Activated naive CD8-positive, alpha-beta T cell treated with anti-CD3 and anti-CD28 coated beads for 36 hours (primary cell): Measurements from ENCODE around the gene RCOR2. TPM values are rescaled to one million over a fixed set of nuclear protein-coding genes. Genes with fewer than 3 reads are reported as not detected.

ENCODE experiments used
- DNase-seq: peaks from one replicate; pipeline ENCODE4 v3.0.0; 2021
- H3K27ac Mint-ChIP-seq: one replicate; pipeline ENCODE4 v1.8.0; 2022; ENCODE audit warnings: mild to moderate bottlenecking, moderate library complexity, mixed read lengths
- H3K27me3 Mint-ChIP-seq: one replicate; pipeline ENCODE4 v1.8.0; 2022; ENCODE audit warnings: mild to moderate bottlenecking, mixed read lengths
- H3K36me3 Mint-ChIP-seq: one replicate; pipeline ENCODE4 v1.8.0; 2021; ENCODE audit warnings: mild to moderate bottlenecking, mixed read lengths
- H3K4me1 Mint-ChIP-seq: one replicate; pipeline ENCODE4 v1.8.0; 2021; ENCODE audit warnings: mixed read lengths
- H3K4me3 Mint-ChIP-seq: one replicate; pipeline ENCODE4 v1.8.0; 2022; ENCODE audit warnings: mild to moderate bottlenecking, moderate library complexity, mixed read lengths
- H3K9me3 Mint-ChIP-seq: one replicate; pipeline ENCODE4 v1.8.0; 2022; ENCODE audit warnings: mixed read lengths
- total RNA-seq, 2 experiments: library from RNA; stranded (reverse); gene quantifications; one replicate each; pipeline ENCODE4 v1.2.3, GENCODE V29; 2021

The RCOR2 gene
- total RNA-seq, 2 experiments from 2014 or later = 0.58 to 0.82 TPM

GRCh38 chr11:63883791-63884190 lies 33.2 kb downstream of the RCOR2 start:
- Mint-ChIP-seq H3K4me1 (peaks cover 76% of the 10 kb centered on the region), H3K4me3 (no peak overlapping the region), H3K36me3 (peaks cover 24% of the 10 kb centered on the region), H3K27ac (no peak overlapping the region), H3K27me3 (no peaks in the 10 kb centered on the region), H3K9me3 (no peaks in the 10 kb centered on the region)
- DNase-seq = no peak

- Mint-ChIP-seq H3K4me1 (peaks cover 76% of the 10 kb centered on the region), H3K9me3 (no peaks in the 10 kb centered on the region), H3K4me3 (no peak overlapping the region), H3K36me3 (peaks cover 32% of the 10 kb centered on the region), H3K27me3 (no peaks in the 10 kb centered on the region), H3K27ac (no peak overlapping the region)
- no peak for DNase-seq
Measured at GRCh38 chr11:63882555-63883242, 34.3 kb downstream of the RCOR2 start.

GRCh38 chr11:63880403-63880790 lies 36.6 kb downstream of the RCOR2 start:
- H3K9me3 Mint-ChIP-seq = no peaks in the 10 kb centered on the region
- no peak overlapping the region for H3K4me3 Mint-ChIP-seq
- no peak overlapping the region for H3K27ac Mint-ChIP-seq
- H3K36me3 Mint-ChIP-seq = peaks cover 34% of the 10 kb centered on the region
- H3K27me3 Mint-ChIP-seq = no peaks in the 10 kb centered on the region
- peaks cover 74% of the 10 kb centered on the region for H3K4me1 Mint-ChIP-seq
- no peak for DNase-seq

GRCh38 chr11:63879598-63880402 lies 37.2 kb downstream of the RCOR2 start:
- Mint-ChIP-seq H3K4me3 (no peak overlapping the region), H3K27me3 (no peaks in the 10 kb centered on the region), H3K36me3 (peaks cover 32% of the 10 kb centered on the region), H3K9me3 (no peaks in the 10 kb centered on the region), H3K27ac (no peak overlapping the region), H3K4me1 (peaks cover 75% of the 10 kb centered on the region)
- DNase-seq = no peak

- Mint-ChIP-seq H3K4me3 (no peak overlapping the region), H3K36me3 (peaks cover 32% of the 10 kb centered on the region), H3K9me3 (no peaks in the 10 kb centered on the region), H3K4me1 (peaks cover 72% of the 10 kb centered on the region), H3K27ac (peak overlapping the region; percentile 55), H3K27me3 (no peaks in the 10 kb centered on the region)
- DNase-seq = peak; percentile 22
Measured at GRCh38 chr11:63877658-63878241, 39.2 kb downstream of the RCOR2 start.

- DNase-seq = no peak
- Mint-ChIP-seq H3K9me3 (no peaks in the 10 kb centered on the region), H3K4me1 (peaks cover 74% of the 10 kb centered on the region), H3K27me3 (no peaks in the 10 kb centered on the region), H3K4me3 (no peak overlapping the region), H3K27ac (no peak overlapping the region), H3K36me3 (peaks cover 29% of the 10 kb centered on the region)
Measured at GRCh38 chr11:63876616-63877015, 40.3 kb downstream of the RCOR2 start.

- peaks cover 69% of the 10 kb centered on the region for H3K4me1 Mint-ChIP-seq
- H3K27ac Mint-ChIP-seq = no peak overlapping the region
- H3K36me3 Mint-ChIP-seq = peaks cover 25% of the 10 kb centered on the region
- H3K9me3 Mint-ChIP-seq = no peaks in the 10 kb centered on the region
- no peaks in the 10 kb centered on the region for H3K27me3 Mint-ChIP-seq
- no peak for DNase-seq
- H3K4me3 Mint-ChIP-seq = no peak overlapping the region
Measured at GRCh38 chr11:63875506-63876065, 41.4 kb downstream of the RCOR2 start.

GRCh38 chr11:63874511-63874910 lies 42.5 kb downstream of the RCOR2 start:
- Mint-ChIP-seq H3K27ac (no peak overlapping the region), H3K4me1 (peaks cover 69% of the 10 kb centered on the region), H3K36me3 (peaks cover 21% of the 10 kb centered on the region), H3K9me3 (no peaks in the 10 kb centered on the region), H3K4me3 (no peak overlapping the region), H3K27me3 (no peaks in the 10 kb centered on the region)
- DNase-seq = no peak

GRCh38 chr11:63873311-63873710 lies 43.7 kb downstream of the RCOR2 start:
- no peak for DNase-seq
- H3K4me3 Mint-ChIP-seq = no peak overlapping the region
- H3K27ac Mint-ChIP-seq = no peak overlapping the region
- no peaks in the 10 kb centered on the region for H3K27me3 Mint-ChIP-seq
- H3K9me3 Mint-ChIP-seq = no peaks in the 10 kb centered on the region
- peaks cover 18% of the 10 kb centered on the region for H3K36me3 Mint-ChIP-seq
- H3K4me1 Mint-ChIP-seq = peaks cover 68% of the 10 kb centered on the region

- no peaks in the 10 kb centered on the region for H3K9me3 Mint-ChIP-seq
- DNase-seq = no peak
- H3K4me1 Mint-ChIP-seq = peaks cover 65% of the 10 kb centered on the region
- no peak overlapping the region for H3K4me3 Mint-ChIP-seq
- no peaks in the 10 kb centered on the region for H3K27me3 Mint-ChIP-seq
- H3K36me3 Mint-ChIP-seq = peaks cover 14% of the 10 kb centered on the region
- no peak overlapping the region for H3K27ac Mint-ChIP-seq
Measured at GRCh38 chr11:63872800-63873197, 44.2 kb downstream of the RCOR2 start.

GRCh38 chr11:63871962-63872799 lies 44.8 kb downstream of the RCOR2 start:
- peaks cover 15% of the 10 kb centered on the region for H3K36me3 Mint-ChIP-seq
- peak; percentile 28 for DNase-seq
- no peaks in the 10 kb centered on the region for H3K27me3 Mint-ChIP-seq
- H3K4me3 Mint-ChIP-seq = no peak overlapping the region
- no peaks in the 10 kb centered on the region for H3K9me3 Mint-ChIP-seq
- peaks cover 65% of the 10 kb centered on the region for H3K4me1 Mint-ChIP-seq
- H3K27ac Mint-ChIP-seq = no peak overlapping the region

GRCh38 chr11:63870351-63871140 lies 46.4 kb downstream of the RCOR2 start:
- Mint-ChIP-seq H3K4me1 (peaks cover 76% of the 10 kb centered on the region), H3K36me3 (peaks cover 16% of the 10 kb centered on the region), H3K9me3 (no peaks in the 10 kb centered on the region), H3K27me3 (no peaks in the 10 kb centered on the region), H3K4me3 (peak overlapping the region; percentile 24), H3K27ac (no peak overlapping the region)
- no peak for DNase-seq

GRCh38 chr11:63869683-63870082 lies 47.3 kb downstream of the RCOR2 start:
- peak overlapping the region; percentile 81 for H3K27ac Mint-ChIP-seq
- peak overlapping the region; percentile 24 for H3K4me3 Mint-ChIP-seq
- peaks cover 80% of the 10 kb centered on the region for H3K4me1 Mint-ChIP-seq
- H3K9me3 Mint-ChIP-seq = no peaks in the 10 kb centered on the region
- H3K36me3 Mint-ChIP-seq = peaks cover 13% of the 10 kb centered on the region
- peak; percentile 27 for DNase-seq
- H3K27me3 Mint-ChIP-seq = no peaks in the 10 kb centered on the region

GRCh38 chr11:63869171-63869591 lies 47.8 kb downstream of the RCOR2 start:
- peak overlapping the region; percentile 24 for H3K4me3 Mint-ChIP-seq
- H3K27me3 Mint-ChIP-seq = no peaks in the 10 kb centered on the region
- peaks cover 75% of the 10 kb centered on the region for H3K4me1 Mint-ChIP-seq
- H3K9me3 Mint-ChIP-seq = no peaks in the 10 kb centered on the region
- no peak for DNase-seq
- H3K36me3 Mint-ChIP-seq = peaks cover 9% of the 10 kb centered on the region
- peak overlapping the region; percentile 81 for H3K27ac Mint-ChIP-seq
